CD4-positive, alpha-beta T cell (primary cell): ENCODE measurements around the gene PBXIP1. TPM values are rescaled to one million over a fixed set of nuclear protein-coding genes. Genes with fewer than 3 reads are reported as not detected.

Experiments used
- ATAC-seq: fragments of 200-7000 bp; cut with Tn5 transposase; one replicate; pipeline ENCODE4 v1.10.0; 2022; ENCODE audit warnings: mild to moderate bottlenecking; ENCODE audit not compliant: poor library complexity
- CTCF ChIA-PET: fragments of 350-600 bp; sonication (Branson Sonifier 250); formaldehyde crosslinking; loops from one replicate; lab custom pipeline; 2021; ENCODE audit warnings: antibody characterized with exemption, inconsistent platforms; lab: Charles Lee
- POLR2A ChIA-PET: fragments of 350-600 bp; sonication (Branson Sonifier 250); formaldehyde crosslinking; loops from one replicate; lab custom pipeline; 2021; ENCODE audit warnings: antibody characterized with exemption, inconsistent platforms; lab: Charles Lee
- DNase-seq, 14 experiments: peaks; one replicate each; pipeline ENCODE4 v3.0.0-alpha.2; 2013 to 2020; ENCODE audit warnings: mixed read lengths in 2 of 14
- H3K27ac ChIP-seq, 2 donors: one replicate each; pipeline versions ENCODE4 v1.5.1 to v1.7.0; 2013; ENCODE audit warnings: low read length in 2 of 2, low read depth in 1 of 2, mild to moderate bottlenecking in 1 of 2
- H3K27me3 ChIP-seq, 2 experiments: 1 replicate in 1 of 2; 2 replicates in 1 of 2; pipeline versions ENCODE4 v1.6.1 to v1.7.0; 2013; ENCODE audit warnings: low read length in 2 of 2, control low read depth in 1 of 2, mild to moderate bottlenecking in 1 of 2, moderate library complexity in 1 of 2; ENCODE audit not compliant: insufficient read depth in 2 of 2, control insufficient read depth in 1 of 2
- H3K36me3 ChIP-seq: one replicate; pipeline ENCODE4 v1.6.1; 2013; ENCODE audit warnings: low read length, control low read depth; ENCODE audit not compliant: insufficient read depth
- H3K4me1 ChIP-seq: one replicate; pipeline ENCODE4 v1.6.1; 2013; ENCODE audit warnings: low read length, control low read depth; ENCODE audit not compliant: insufficient read depth
- H3K4me3 ChIP-seq: one replicate; pipeline ENCODE4 v1.5.1; 2013; ENCODE audit warnings: mild to moderate bottlenecking, low read length, moderate library complexity
- H3K9me3 ChIP-seq, 2 experiments: 1 replicate in 1 of 2; 2 replicates in 1 of 2; pipeline versions ENCODE4 v1.6.1 to v1.7.0; 2013; ENCODE audit warnings: low read length in 2 of 2, mild to moderate bottlenecking in 2 of 2, control low read depth in 1 of 2, moderate library complexity in 1 of 2; ENCODE audit not compliant: control insufficient read depth in 1 of 2, insufficient read depth in 1 of 2
- H3K27ac Mint-ChIP-seq: one replicate; pipeline ENCODE4 v1.8.0; 2020; ENCODE audit warnings: mixed read lengths
- H3K27me3 Mint-ChIP-seq: one replicate; pipeline ENCODE4 v1.8.0; 2021; ENCODE audit warnings: mixed read lengths
- H3K36me3 Mint-ChIP-seq: one replicate; pipeline ENCODE4 v1.8.0; 2021; ENCODE audit warnings: low read depth, mixed read lengths
- H3K4me1 Mint-ChIP-seq: one replicate; pipeline ENCODE4 v1.8.0; 2021; ENCODE audit warnings: low read depth, mixed read lengths
- H3K4me3 Mint-ChIP-seq: one replicate; pipeline ENCODE4 v1.8.0; 2020; ENCODE audit warnings: mild to moderate bottlenecking, mixed read lengths
- H3K9me3 Mint-ChIP-seq: one replicate; pipeline ENCODE4 v1.8.0; 2020; ENCODE audit warnings: mixed read lengths
- CTCF ChIP-seq: fragments of 200-600 bp; IDR thresholded peaks from one replicate; pipeline ENCODE4 v1.8.0; 2022; ENCODE audit warnings: antibody characterized with exemption, mild to moderate bottlenecking
- intact Hi-C, 2 experiments: fragments of 100-400 bp; cut with DNase I in 1 of 2; cut with micrococcal nuclease in 1 of 2; formaldehyde crosslinking; loops; one replicate each; pipeline versions ENCODE4 v1.15.1 to v1.9.0; 2023 to 2025; cut with DNase I, micrococcal nuclease
- total RNA-seq, 174 experiments: library from RNA in 2 of 174; stranded (reverse) in 2 of 174; gene quantifications; one replicate each; pipeline ENCODE4 v1.2.3 and lab custom pipeline; 2021 to 2026

The PBXIP1 gene
- total RNA-seq, 2 experiments from 2014 or later, result 434 to 440 TPM

DNA sequence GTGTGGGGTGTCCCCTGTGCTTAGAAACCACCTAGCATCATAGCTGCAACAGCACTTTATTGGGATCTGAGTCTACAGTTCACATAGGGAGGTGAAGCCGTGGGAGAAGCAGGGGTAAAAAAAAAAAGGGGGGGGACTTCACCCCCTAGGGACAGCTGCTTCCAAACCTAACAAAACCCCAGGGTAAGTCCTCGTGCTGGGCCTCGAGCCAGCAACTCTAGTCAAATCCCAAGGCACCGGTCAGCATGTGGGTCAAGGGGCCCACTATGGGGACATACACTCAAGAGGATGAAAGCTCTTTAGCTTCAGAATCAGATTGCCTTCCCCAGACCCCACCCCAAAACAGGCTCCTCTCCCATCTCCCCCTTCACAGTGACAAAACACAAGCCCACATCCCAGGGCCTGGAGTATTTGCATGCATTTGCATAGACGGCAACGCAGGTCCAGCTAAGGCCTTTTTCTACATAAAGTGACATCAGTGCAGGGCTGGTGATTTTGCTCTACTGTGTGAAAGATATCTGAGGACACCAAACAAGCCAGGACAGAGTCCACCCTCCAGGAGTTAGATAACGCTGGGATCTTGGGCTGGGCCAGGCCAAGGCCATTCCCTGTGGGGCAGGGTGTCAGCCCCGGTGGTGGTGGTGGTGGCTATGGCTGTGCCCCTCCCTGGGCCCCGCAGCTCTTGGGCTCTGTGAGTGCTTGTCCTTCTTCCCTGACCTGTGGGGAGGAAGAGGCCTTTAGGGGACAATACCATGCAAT lies 11.3 kb downstream of the PBXIP1 start:
- Mint-ChIP-seq H3K4me1 (peaks cover 56% of the 10 kb centered on the region), H3K27me3 (no peaks in the 10 kb centered on the region), H3K9me3 (no peaks in the 10 kb centered on the region), H3K36me3 (peaks cover 64% of the 10 kb centered on the region), H3K4me3 (peak overlapping the region; percentile 61), H3K27ac (peak overlapping the region; percentile 94)
- intact Hi-C loops, result no loop called here
- no peaks in the 10 kb centered on the region for H3K27me3 ChIP-seq
- H3K9me3 ChIP-seq, result no peaks in the 10 kb centered on the region
- no peak for DNase-seq
- H3K4me1 ChIP-seq, result peaks cover 79% of the 10 kb centered on the region
- no peak for TF ChIP-seq CTCF
- CTCF ChIA-PET, result interaction anchor here (0.6 to 1.1 kb wide), 6 partner anchors 17 to 335 kb away, joined by 3 to 5 read pairs (median 3); partner anchors contain the start of gene PYGO2
- peaks cover 52% of the 10 kb centered on the region for H3K36me3 ChIP-seq
- peak overlapping the region; percentile 42 to 80 for H3K27ac ChIP-seq
- no peak for ATAC-seq
- POLR2A ChIA-PET, result interaction anchor here (1.2 to 2.1 kb wide), 4 partner anchors 8 to 385 kb away, joined by 3 to 15 read pairs (median 5); partner anchors contain the start of gene PMVK
- no peak overlapping the region for H3K4me3 ChIP-seq

GRCh38 chr1:154943649-154944400 lies 12.1 kb downstream of the PBXIP1 start:
- Histone ChIP-seq H3K27ac (peak overlapping the region; percentile 62 to 80), H3K27me3 (no peaks in the 10 kb centered on the region), H3K36me3 (peaks cover 45% of the 10 kb centered on the region), H3K4me1 (peaks cover 78% of the 10 kb centered on the region), H3K9me3 (no peaks in the 10 kb centered on the region), H3K4me3 (no peak overlapping the region)
- DNase-seq (peak in 10 of 14 experiments; percentile 27 to 74 (median 40)), ATAC-seq (peak; percentile 33)
- Mint-ChIP-seq H3K27ac (peak overlapping the region; percentile 94), H3K4me3 (peak overlapping the region; percentile 61), H3K9me3 (no peaks in the 10 kb centered on the region), H3K4me1 (peaks cover 60% of the 10 kb centered on the region), H3K36me3 (peaks cover 57% of the 10 kb centered on the region), H3K27me3 (no peaks in the 10 kb centered on the region)
- peak; percentile 76 for TF ChIP-seq CTCF
- POLR2A ChIA-PET, result interaction anchor here (1.2 kb wide), 3 partner anchors 68 to 384 kb away, joined by 3 to 6 read pairs (median 4); no protein-coding TSS in a partner anchor
- CTCF ChIA-PET, result interaction anchor here (0.6 to 1.1 kb wide), 5 partner anchors 18 to 335 kb away, joined by 3 to 5 read pairs (median 3); partner anchors contain the start of gene PYGO2
- intact Hi-C loops, result no loop called here

DNA sequence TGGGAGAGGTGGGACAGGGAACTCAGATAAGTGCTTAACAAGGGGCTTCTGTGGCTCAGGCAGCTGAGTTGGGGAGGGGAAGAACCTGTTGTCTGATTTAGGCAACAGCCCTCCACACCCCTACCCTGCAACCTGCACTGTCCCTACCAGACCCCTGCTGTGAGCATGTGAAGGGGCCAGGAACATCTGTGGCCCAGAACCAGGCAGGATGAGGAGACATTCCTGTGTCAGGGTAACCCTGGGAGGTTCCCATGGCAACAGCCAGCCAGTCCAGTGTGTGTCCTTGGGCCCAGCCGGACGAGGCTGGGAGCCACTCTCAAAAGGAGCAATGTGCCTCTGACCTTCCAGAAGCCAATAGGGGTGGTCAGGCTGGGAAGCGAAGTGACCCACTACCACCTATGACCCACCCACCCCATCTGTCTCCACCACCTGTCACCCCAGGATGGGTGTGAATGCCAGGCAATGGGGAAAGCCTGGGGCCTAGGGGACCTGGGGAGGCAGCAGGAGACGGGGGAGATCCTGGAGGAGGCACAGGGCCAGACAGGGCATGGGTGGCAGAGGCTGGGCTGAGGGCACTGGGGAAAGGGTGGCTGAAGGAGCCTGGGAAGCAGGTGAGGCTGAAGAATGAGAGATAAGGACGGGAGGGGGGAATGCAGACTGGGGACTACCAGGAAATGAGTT lies 14.4 kb downstream of the PBXIP1 start:
- POLR2A ChIA-PET, result interaction anchor here (1.0 kb wide), 1 partner anchor 313 kb away, joined by 3 read pairs; no protein-coding TSS in a partner anchor

More for the DNA sequence above, 14.4 kb downstream of the PBXIP1 start:
- Mint-ChIP-seq H3K4me3 (peak overlapping the region; percentile 28), H3K27me3 (no peaks in the 10 kb centered on the region), H3K4me1 (peaks cover 78% of the 10 kb centered on the region), H3K9me3 (no peaks in the 10 kb centered on the region), H3K27ac (peak overlapping the region; percentile 94), H3K36me3 (peaks cover 48% of the 10 kb centered on the region)
- ATAC-seq, result no peak
- Histone ChIP-seq H3K36me3 (peaks cover 23% of the 10 kb centered on the region), H3K9me3 (no peaks in the 10 kb centered on the region), H3K4me1 (peaks cover 81% of the 10 kb centered on the region), H3K27me3 (no peaks in the 10 kb centered on the region), H3K4me3 (no peak overlapping the region), H3K27ac (peak overlapping the region; percentile 62 to 80)
- TF ChIP-seq CTCF, result no peak
- DNase-seq, result peak in 2 of 14 experiments; percentile 33 to 42
- CTCF ChIA-PET, result interaction anchor here (1.2 to 2.3 kb wide), 3 partner anchors 20 to 272 kb away, joined by 3 to 9 read pairs (median 4); partner anchors contain the start of gene PYGO2
- intact Hi-C loops, result no loop called here
